CD4-positive, alpha-beta T cell treated with Interferon alpha-2 for 1 hour (primary cell): ENCODE data around the gene PDE6C.

ENCODE experiments used
- DNase-seq, 2 donors: peaks; one replicate each; pipeline ENCODE4 v3.0.0-alpha.2; 2020 to 2022

The PDE6C gene

GRCh38 chr10:93707623-93708022 is 95.3 kb downstream of the PDE6C start:
- no peak for DNase-seq

DNA sequence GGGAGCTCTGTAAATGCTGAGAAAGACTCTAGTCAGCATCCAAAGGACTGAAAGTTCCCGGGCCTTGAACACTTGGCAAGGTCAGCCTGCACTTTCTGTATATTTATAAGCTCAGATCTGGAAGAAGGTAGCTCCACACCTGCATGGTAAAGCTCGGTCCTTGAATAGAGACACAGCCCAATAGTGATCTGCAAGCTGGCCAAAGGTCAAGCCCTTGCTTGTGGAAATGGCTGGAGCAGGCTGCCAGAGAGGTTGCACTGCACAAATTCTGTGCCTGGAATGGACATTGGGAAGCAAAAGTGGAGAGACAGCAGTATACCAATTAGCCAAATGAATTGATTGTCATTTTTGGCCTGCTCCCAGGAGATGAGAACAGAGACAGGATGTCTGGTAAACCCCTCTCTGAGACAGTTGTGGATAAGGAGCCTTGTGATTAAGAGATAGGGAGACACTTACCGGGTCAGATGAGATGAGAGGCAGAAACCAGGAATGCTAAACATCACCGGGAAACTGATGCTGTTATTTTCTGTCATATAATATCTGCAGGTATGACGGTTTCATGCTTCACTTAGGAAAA is 98.1 kb downstream of the PDE6C start:
- DNase-seq: no peak

DNA sequence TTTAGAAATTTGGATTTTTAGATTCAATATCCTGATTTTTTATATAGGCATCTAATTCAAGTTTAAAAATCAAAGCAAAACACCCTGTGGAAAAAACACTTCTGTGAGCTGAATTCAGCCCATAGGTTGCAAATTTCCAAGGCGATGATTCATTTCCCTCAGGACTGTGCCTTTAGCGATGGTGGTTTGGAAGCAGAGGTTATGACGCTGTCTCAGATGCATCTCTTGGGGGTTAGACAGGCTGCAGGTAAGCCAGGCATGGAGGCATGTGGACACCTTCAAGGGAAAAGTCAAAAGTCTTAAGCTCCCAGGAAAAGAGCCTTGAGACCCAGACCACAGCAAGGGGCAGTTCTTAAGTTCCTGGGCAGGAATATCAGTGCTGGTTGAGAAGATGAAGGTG is 99.6 kb downstream of the PDE6C start:
- no peak for DNase-seq

DNA sequence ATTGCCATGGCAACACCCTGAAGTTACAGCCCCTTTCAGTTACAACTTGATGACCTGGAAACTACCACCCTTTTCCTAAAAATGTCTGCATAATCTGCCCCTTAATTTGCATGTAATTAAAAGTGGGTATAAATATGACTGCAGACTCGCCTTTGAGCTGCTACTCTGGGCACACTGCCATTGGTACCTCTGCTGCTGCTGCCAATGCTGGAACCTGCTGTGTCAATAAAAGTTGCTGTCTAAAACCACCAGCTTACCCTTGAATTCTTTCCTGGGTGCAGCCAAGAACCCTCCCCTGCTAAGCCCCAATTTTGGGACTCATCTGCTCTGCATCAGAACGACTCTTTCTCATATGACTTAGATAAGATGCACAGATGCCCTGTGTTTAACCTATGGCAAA is 100.3 kb downstream of the PDE6C start:
- no peak for DNase-seq

GRCh38 chr10:93715345-93715744 is 103.0 kb downstream of the PDE6C start:
- peak in 1 of 2 donors; percentile 19 for DNase-seq
